Activated CD4-positive, alpha-beta T cell treated with anti-CD3 and anti-CD28 coated beads, Interleukin-2, amount 50 U/mL, for 16 hours (primary cell): Measurements from ENCODE around the gene HBS1L.
A peak's percentile ranks its signal among the peaks of the same experiment; 100 is the strongest.
"Not testable (repeated sequence)": the region's sequence is repeated elsewhere in the genome, so short reads cannot be mapped to it uniquely, and the experiment has no call there.

Experiments used
- DNase-seq: peaks from one replicate; pipeline ENCODE4 v3.0.0-alpha.2; 2020

The HBS1L gene

GRCh38 chr6:135073756-135074393 lies 19.3 kb upstream of the HBS1L start:
- DNase-seq = no peak

DNA sequence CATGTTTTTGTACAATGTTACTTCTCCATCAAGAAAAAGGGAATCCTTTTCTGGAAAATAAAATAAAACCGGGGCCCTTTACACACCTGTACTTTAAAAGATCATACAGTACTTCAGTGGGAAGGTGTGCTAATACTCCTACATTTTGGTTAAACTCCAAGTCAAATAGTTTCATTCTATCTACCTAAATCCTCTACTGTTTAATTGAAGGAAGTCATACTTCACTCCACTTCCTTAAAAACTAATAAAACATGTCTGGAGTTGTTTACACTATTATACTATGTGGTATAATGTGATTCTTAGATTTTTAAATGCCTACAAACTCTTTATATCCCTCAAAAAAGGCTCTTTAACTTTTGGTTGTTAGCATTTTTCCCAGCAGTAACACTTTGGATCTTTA lies 18.6 kb upstream of the HBS1L start:
- no peak for DNase-seq

DNA sequence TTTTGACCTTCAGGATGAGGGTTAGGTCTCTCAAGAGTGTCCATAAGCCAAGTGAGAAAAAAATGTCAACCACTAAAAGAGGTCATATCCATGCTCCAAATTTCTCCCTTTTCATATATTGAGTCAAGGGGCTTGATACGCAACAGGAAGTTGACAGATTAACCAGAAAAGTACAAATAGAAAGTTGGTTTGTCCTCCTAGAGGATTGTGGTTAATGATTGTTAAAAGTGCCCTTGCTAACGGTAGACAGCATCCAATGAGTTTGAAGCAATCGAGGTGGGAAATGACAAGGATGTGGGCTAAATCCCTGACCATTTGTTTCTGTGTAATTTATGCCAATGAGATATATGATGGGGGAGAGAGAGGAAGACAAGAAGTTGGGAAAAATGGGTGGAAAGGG lies 18.1 kb upstream of the HBS1L start:
- no peak for DNase-seq

DNA sequence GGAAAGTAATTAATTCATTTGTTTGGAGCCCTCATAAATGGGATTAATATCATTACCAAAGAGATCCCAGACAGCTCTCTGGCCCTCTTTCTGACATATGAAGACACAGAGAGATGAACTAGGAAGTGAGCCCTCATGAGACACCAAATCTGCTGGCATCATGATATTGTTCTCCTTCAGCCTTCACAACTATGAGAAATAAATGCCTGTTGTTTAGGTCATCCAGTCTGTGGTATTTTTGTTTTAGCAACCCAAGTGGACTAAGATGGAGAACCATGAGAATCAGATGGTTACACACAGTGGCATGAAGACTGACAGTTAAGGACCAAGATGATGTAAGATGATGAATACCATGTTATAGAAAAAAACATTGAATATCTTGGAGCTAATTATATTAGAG lies 16.9 kb upstream of the HBS1L start:
- DNase-seq = no peak

DNA sequence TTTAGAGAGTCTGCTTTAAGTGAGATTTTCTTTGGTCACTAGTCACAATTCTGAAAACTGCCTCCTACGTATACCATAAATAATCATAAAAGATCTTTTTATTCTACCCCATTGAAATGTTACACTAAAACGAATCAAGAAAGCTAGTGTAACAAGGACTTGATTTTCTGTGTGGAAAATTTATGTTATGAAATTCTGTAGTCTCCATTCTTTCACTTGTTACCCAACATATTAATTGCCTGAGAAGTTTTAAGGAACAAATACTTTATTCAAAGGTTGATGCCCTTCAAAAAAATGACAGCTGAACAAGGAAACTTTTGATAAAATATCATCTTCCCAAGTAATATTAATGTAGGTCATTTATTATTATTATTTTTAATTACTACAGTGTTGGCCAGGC lies 13.3 kb upstream of the HBS1L start:
- no peak for DNase-seq

GRCh38 chr6:135066806-135067205 lies 12.2 kb upstream of the HBS1L start:
- no peak for DNase-seq

DNA sequence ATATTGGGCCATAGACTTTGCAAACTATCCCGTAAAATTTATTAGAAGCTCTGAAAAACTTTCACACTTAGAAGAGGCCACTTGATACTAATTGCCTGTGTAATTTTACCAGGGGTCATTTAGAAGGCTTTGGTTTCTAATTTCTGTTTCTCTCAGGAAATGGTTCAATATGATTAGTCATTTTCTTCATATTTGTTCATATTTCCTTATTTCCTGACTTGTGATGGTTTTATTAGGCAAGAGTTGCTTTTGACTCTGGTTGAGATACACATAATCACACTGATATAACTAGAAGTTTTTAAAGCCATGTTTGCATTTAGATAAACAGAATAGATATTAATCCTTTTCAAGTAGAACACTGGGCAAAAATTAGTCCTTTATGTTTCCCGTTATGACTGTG lies 11.8 kb upstream of the HBS1L start:
- no peak for DNase-seq

DNA sequence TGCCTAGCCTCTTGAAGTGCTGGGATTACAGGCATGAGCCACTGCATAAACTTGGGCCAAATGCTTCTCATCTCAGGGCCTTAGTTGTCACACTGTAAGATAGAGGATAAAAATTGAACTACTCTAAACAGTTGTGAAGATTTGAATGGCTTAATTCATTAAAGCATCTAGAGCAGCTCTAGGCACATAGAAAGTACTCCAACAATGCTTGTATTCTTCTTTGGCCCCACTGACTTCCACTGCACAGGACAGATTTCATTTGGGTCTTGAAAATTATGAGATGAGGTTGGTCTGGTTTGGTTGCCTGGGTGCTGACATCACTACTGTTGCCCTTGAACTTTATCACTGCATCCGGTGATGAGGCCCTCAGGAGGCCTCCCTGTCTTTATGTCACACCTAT lies 10.0 kb upstream of the HBS1L start:
- no peak for DNase-seq

DNA sequence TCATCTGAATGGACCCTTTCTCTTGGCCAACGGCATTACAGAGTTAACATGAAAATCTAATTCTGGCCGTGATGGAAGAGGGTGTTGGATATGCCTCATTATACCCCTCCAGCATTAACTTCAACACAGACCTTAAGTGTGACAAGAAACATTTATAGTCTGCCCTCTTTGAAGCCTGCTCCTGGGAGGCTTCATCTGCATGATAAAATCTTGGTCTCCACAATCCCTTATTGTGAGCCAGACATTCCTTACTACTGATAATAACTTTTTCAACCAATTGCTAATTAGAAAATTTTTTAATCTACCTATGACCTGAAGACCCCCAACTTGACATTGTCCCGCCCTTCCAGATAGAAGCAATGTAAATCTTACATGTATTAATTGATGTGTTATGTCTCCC lies 9.3 kb upstream of the HBS1L start:
- DNase-seq = no peak

DNA sequence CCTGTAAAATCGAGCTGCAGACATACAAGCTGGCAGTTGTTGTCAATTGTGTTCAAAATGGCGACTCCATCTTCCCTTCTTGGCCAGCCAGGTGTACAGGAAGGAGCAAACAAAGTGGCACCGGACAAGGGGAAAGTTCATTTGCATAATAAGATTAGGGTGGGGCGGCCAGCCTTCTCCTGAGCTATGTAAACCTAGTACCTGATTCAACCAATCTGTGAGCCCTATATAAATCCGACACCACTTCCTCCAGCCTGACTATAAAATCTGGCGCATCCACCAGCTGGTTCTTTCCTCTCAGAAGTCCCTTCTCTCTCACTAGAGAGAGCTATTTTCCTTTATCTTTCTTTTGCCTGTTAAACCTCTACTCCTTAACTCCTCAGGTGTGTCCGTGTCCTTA lies 8.1 kb upstream of the HBS1L start:
- no peak for DNase-seq

GRCh38 chr6:135060076-135060475 lies 5.5 kb upstream of the HBS1L start:
- DNase-seq = no peak

DNA sequence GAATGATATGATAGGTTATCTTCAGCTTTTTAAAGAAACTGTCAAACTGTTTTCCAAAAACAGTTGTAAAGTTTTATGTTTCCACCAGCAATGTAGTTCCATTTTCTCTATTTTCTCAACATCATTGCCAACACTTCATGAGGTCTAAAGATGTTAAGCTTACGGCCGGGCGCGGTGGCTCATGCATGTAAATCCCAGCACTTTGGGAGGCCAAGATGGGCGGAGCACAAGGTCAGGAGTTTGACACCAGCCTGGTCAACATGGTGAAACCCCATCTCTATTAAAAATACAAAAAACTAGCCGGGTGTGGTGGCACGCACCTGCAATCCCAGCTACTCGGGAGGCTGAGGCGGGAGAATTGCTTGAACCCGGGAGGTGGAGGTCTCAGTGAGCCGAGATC lies 3.7 kb upstream of the HBS1L start:
- not testable (repeated sequence) for DNase-seq

- DNase-seq = no peak
These were observed 2.0 kb upstream of the HBS1L start for GRCh38 chr6:135056632-135057031.

GRCh38 chr6:135054226-135054568 lies 425 bp downstream of the HBS1L start:
- peak; percentile 62 for DNase-seq

- DNase-seq = no peak
These were observed 1.2 kb downstream of the HBS1L start for GRCh38 chr6:135053406-135053805.

- peak; percentile 34 for DNase-seq
These were observed 1.7 kb downstream of the HBS1L start for GRCh38 chr6:135052939-135053338.

- no peak for DNase-seq
These were observed 5.7 kb downstream of the HBS1L start for GRCh38 chr6:135048915-135049314.

DNA sequence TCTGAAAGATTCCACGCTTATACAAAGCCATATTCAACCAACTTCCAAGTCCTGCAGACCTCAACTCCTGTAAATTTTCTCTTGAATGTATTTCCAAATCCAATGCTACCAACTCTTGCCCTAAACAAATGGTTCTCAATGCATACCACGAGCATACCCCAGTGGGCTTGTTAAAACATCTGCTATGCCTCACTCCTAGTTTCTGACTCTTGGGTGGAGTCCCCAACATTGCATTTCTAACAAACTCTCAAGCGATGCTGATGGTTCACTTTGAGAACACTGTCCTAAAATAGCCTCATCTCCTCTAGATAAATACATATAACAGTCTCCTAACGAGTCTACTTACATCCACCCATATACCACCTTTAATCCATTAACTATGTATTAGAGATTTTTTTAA lies 7.3 kb downstream of the HBS1L start:
- DNase-seq = no peak

GRCh38 chr6:135046912-135047311 lies 7.7 kb downstream of the HBS1L start:
- peak; percentile 39 for DNase-seq

- no peak for DNase-seq
These were observed 10.0 kb downstream of the HBS1L start for GRCh38 chr6:135044639-135045038.

DNA sequence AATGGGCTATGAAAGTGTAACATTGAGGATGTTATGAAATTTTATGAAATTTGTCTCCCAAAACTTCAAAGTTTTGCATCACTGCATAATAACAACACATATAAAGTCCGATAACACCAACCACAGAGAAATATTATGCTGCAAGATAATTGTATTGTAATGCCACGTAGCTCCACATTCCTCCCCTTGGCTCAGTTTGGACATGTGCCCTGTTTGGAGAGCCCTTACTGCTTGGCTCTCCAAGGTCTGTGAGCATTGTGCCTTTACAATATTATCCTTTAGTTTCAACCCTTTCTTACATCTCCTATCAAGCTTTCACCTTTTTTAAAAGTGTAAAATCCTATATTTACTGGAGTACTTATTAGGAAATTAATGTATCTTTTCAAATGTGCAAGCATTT lies 10.8 kb downstream of the HBS1L start:
- no peak for DNase-seq

GRCh38 chr6:135043364-135043763 lies 11.3 kb downstream of the HBS1L start:
- DNase-seq = no peak

DNA sequence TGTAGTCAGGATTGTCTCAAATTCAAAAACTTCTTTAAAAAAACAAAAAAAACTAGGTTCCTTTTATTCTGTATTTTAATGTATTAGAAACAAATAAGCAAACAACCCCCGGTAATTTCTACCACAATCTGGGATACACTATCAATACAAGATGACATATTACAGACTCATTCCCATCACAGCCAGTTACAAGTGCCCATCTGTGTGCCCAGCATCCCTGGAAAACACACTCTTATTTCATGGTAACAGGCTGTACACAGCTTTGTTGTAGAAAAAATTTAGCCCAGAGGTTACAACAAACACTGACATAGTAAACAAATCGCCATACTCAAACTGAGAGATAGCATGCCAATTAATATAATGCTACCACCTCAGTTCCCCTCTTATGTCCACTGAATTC lies 16.3 kb downstream of the HBS1L start:
- no peak for DNase-seq

GRCh38 chr6:135037541-135037940 lies 17.1 kb downstream of the HBS1L start:
- no peak for DNase-seq

DNA sequence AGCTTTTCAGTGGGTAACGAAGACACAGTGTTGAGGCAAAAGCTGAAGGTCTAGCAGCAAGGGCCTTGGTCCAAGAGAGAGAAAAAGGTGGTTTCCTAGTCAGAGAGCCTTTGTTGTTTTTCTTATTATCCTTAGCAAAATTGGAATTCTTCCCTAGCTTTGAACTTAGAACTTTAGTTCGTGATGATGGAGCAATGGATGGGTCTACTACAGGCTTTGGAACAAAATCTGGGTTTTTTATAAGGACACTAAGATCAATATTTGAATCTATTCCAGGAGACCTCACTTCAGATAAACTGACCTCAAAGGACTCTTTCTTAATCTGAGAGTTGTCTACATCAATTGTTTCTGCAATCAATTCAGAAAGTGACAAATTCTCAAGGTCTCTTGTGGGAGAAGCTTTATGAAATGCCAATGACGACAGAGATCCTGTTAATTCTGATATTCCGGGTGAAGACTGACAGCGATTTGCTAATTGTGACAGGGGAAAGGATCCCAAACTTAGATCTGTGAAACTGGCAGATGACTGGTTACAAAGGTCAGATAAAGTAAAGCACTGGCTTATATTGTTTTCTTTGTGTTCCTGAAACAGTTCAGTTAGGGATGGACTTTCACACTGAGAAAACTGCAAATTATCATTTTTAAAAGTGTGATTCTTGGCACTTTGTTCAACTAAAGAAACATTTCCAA lies 17.7 kb downstream of the HBS1L start:
- no peak for DNase-seq
